DMS153 (cell line): Measurements from ENCODE around the gene SPARC.

Experiments used
- DNase-seq: peaks from one replicate; lab custom pipeline; 2025; lab: John Stamatoyannopoulos, UW

The SPARC gene

DNA sequence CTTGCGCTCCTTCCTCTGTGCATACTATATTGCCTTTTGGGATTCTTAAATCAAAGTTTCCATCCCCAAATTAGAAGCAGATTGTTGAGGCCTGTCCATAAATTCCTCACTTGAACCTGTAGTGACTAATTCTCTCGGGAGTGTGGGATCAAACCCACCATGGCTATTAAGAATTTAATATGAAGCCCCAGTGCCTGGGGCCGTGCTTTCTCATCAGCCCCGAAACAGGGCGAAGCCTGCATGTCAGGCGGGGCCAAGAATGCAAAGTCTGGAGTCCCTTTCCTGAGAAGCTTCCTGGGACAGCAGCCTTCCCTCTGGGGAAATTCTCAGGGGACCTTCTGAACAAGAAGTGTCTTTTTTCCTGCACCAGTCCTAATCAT lies 66.3 kb downstream of the SPARC start:
- DNase-seq: no peak

DNA sequence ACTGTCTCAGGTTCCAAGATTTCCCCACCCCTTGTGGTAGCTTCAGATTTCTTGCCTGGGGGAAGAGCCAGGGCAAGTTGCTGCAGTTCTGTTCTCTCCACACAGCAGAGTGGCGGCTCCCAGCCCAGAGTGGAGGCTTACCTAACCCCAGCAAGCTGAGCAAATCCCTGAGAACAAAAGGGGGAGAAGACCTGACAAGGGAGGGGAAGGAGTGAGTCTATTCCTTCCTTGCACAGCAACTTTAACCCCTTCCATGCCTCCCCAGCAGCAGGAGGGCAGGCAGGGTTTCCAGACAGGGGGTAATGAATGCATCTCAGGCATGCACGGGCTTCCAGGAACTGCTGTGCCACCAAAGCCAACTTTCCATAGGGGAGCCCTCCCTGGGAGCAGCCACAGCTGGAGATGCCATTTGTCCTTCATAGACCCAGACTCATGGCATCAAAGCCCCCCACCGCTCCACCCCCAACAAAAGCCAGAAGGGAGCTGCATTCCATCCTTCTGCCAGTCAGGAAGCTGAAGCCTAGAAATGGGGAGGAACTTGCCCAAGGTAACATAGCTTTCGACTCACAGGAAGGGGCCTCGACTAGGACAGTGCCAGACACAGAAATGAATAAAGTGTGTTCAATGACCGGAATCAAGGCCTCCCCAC lies 66.8 kb downstream of the SPARC start:
- no peak for DNase-seq

DNA sequence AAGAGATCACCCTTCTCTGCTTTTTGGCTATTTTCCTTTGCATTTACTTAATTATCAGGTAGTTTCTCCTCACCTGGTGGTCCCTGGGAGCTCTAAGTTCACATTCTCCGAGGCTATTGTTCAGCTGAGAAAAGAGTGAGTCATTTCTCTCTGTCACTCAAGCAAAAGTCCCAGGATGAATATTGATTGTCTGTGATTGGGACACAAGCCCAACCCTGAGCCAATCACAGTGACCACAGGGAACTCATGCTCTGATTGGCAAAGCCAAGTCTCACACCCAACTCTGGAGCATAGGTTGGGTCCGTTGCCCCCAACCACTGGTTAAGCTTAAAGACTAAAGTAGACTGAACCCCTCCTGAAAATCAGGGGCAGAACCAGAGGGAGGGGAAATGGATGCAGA lies 67.8 kb downstream of the SPARC start:
- DNase-seq: no peak

DNA sequence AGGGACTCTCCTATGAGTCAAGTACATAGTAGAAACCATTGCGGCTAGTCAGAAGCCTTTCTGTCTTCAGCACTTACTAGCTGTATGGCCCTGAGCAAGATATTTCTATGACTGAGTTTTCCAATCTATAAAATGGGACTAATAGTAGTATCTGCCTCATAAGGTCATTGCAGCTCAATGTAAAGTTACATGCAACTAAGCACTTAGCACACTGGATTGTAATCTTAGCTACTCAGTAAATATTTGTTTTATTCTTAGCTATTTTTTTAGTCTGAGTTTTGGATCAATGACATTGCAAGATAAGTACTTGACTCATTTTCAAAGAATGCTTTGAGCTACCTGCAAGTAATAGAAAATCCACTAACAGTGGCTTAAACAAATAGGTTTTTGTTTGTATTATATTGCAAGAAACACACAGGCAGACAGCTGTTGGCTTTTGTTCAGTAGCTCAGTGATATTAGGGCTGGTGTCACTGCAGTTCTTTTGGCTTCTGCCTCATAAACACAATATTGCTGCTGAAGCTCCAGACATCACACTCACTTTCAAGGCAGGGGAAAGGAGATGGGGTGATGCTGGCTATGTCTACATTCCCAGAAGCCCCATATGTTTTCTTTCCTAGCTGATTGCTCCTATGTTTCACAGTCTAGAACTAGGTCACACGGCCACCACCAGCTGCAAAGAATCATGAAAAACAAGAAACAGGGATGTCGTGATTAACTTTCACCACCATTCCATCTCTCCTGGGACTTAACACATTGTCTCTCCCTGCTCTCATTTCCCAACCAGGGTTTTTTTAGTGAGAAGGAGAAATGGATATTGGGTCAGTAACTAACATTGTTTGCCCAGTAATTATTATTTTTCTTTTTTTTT lies 68.6 kb downstream of the SPARC start:
- DNase-seq: no peak

DNA sequence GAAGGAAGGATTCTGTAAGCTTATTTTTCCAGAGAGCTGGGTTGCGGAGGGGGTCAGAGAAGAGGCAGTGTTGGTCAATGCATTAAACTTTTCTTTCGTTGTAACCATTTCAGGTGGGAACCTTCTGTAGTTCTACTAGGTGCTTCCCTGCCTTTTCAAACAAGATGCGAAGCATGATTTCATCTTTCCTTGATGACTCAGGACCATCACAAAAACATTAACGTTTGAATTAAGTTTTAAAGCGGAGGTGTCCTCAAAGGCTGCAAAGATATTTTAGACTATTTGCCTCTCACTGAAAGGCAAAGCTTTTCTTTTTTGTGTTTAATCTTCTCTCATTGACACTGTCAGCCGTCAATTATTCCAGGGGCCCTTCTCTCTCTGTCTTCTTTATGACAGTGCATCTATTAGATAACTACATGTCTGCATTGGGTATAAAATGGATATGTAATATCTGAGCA lies 69.3 kb downstream of the SPARC start:
- no peak for DNase-seq

DNA sequence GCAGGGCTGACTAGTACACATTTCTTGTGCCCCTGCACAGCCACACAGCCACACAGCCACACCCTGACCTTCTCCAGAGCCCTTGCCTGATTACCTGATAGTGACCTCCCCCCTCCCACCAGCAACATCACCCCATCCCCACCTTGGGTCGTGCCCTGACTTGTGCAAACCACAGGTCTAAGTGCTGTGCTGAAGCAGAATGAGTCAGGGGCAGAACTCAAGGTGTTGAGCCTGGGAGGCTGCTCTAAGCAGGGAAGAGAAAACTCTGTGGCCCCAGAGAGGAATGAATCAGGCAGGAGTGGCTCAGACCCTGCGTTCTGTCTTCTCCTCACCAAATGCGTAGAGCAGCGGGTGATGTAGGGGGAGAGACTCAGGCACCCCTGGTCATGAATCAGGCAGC lies 71.3 kb downstream of the SPARC start:
- no peak for DNase-seq

DNA sequence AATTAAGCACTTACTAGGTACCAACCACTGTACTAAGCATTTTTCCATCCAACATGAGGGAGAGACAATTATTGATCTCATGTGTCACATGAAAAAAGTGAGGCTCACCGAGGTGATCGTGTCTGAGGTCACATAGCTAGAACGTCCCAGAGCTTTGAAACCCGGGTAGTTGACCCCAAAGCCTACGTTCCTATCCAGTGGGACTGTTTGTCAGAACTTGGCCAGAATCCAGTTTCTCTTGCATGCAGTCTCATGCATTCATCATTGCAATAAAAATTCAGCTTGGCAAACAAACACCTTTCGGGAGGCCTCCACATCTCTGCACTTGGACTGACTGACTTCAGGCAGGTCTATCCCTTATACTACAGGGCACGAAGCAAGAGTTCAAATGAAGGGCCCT lies 72.2 kb downstream of the SPARC start:
- no peak for DNase-seq

DNA sequence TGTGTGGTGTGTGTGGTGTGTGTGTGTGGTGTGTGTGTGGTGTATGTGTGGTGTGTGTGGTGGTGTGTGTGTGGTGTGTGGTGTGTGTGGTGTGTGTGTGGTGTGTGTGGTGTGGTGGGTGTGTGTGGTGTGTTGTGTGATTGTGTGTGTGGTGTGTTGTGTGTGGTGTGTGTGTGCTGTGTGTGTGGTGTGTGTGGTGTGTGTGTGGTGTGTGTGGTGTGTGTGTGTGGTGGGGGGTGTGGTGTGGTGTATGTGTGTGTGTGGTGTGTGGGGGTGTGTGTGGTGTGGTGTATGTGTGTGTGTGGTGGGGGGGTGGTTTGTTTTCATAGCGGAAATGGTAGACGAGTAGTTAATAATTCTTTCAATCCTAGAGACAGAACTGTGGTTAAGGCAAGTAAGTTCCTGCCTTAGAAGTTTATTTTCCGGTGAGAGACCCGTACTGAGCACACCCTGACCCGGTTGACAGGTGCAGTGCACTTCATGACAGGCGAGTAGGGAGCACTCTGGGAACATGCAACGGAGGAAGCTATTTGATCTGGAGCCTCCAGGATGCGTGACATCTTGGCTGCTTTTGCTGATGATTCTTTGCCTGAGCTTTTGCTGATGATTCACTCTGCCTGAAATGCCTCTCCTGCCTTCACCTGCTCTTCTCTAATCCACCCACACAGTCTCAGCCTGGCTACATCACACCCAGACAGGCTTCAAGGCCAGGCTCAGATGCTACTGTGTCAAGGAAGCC lies 73.9 kb downstream of the SPARC start:
- DNase-seq: no peak

DNA sequence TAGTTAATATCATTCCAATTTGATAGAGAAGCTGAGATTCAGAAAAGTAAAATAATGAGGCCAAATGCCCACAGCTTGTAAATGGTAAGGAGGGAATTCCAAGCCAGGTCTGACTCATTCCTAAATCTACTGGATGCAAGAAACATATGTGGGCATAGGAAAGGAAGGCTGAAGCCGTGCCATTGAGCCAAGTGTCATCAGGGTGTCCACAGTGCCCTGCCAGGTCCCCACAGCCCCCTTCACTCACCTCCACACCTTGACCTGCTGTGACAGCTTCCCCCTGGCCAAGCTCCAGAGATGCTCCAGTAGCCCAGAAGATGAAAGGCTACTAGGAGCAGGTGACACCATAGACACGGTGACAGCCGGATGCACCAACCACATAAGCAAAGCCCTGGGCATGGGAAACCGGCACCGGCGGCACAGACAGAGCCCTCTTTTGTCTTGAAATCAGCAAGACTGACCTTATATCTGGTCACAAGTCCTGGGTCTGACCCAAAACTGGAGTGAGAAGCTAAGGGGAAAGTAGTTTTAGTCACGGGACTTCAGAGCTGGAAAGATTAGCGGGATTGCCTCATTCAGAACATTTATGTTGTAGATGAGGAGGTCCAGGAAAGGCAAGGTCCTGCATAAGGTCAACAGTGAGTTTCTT lies 75.5 kb downstream of the SPARC start:
- no peak for DNase-seq
